ENCODE data around the gene C1orf198.

The C1orf198 gene

GRCh38 chr1:230877146-230877923, 9.0 kb upstream of the C1orf198 start:
- no peaks in the 10 kb centered on the region for H3K4me1 ChIP-seq (ENCODE audit: low read length)

DNA sequence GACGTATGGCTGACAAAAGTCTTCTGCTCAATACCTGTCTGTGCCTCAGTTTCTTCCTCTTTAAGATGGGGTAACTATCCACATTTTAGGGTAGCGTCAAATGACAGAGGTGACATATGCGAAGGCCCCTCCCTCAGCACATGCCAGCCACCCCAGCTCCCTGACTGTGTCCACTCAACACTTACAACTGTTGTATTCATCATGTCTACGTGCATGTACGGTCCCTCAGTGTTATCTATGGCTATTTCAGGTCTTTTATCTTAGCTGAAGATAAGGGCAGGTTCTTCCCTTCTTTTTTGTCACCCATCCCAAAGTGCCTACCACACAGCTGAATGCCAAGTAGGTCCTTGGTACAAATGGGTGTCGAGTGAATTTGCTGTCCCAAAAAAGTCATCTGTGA, 8.3 kb upstream of the C1orf198 start:
- Histone ChIP-seq H3K27me3 (ENCODE audit: low read depth, low read length) (peaks cover 41% of the 10 kb centered on the region), H3K79me2 (ENCODE audit: low read length) (no peaks in the 10 kb centered on the region), H3K4me3 (ENCODE audit: low read length) (no peak overlapping the region), H3K36me3 (replicated peaks; ENCODE audit: low read depth, low read length) (no peaks in the 10 kb centered on the region), H2AFZ (ENCODE audit: low read depth, low read length) (no peak overlapping the region), H3K4me2 (ENCODE audit: low read length) (no peak overlapping the region), H3K4me1 (ENCODE audit: low read length) (no peaks in the 10 kb centered on the region), H3K9ac (ENCODE audit: low read length) (no peak overlapping the region), H3K27ac (ENCODE audit: low read length) (no peak overlapping the region), H3K9me3 (ENCODE audit: insufficient read depth, low read length) (no peaks in the 10 kb centered on the region), H4K20me1 (ENCODE audit: insufficient read depth, low read length) (no peaks in the 10 kb centered on the region)
- TF ChIP-seq EZH2phosphoT487 (IDR thresholded peaks at IDR 0.05; ENCODE audit: low read depth) (no peak), CTCF (IDR thresholded peaks at IDR 0.05; ENCODE audit: low read depth, low read length) (no peak)

More at GRCh38 chr1:230877146-230877923, 9.0 kb upstream of the C1orf198 start:
- Histone ChIP-seq H3K27me3 (ENCODE audit: low read depth, low read length) (peaks cover 41% of the 10 kb centered on the region), H3K36me3 (replicated peaks; ENCODE audit: low read depth, low read length) (no peaks in the 10 kb centered on the region), H3K4me2 (ENCODE audit: low read length) (no peak overlapping the region), H3K27ac (ENCODE audit: low read length) (no peak overlapping the region), H3K9me3 (ENCODE audit: insufficient read depth, low read length) (no peaks in the 10 kb centered on the region), H3K4me3 (ENCODE audit: low read length) (no peak overlapping the region), H3K9ac (ENCODE audit: low read length) (no peak overlapping the region), H3K79me2 (ENCODE audit: low read length) (no peaks in the 10 kb centered on the region), H2AFZ (ENCODE audit: low read depth, low read length) (no peak overlapping the region), H4K20me1 (ENCODE audit: insufficient read depth, low read length) (no peaks in the 10 kb centered on the region)
- TF ChIP-seq EZH2phosphoT487 (IDR thresholded peaks at IDR 0.05; ENCODE audit: low read depth) (no peak), CTCF (IDR thresholded peaks at IDR 0.05; ENCODE audit: low read depth, low read length) (no peak)

DNA sequence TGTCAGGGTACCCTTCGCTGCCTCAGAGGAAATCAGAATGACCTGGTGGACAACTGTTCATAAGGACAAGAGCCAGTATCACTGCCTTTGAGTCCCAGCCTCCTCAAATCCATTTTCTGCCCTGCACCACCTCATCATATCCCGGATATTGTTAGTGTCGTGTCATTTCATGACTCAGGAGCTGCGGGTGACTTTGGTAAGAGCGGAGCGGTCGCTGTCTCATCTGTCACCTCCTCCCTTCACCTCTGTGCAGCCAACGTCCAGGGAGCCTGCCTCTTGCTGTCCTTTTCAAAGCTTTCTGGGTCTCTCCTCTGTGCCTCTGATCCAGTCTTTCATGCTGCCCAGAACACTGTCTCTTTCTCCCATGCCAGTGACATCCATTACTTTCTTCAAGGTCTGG, 7.0 kb upstream of the C1orf198 start:
- Histone ChIP-seq H3K9me3 (ENCODE audit: insufficient read depth, low read length) (no peaks in the 10 kb centered on the region), H3K4me3 (ENCODE audit: low read length) (no peak overlapping the region)
- no peak for TF ChIP-seq CTCF (IDR thresholded peaks at IDR 0.05; ENCODE audit: low read depth, low read length)
- TF ChIP-seq EZH2phosphoT487 (IDR thresholded peaks at IDR 0.05; ENCODE audit: low read depth), result no peak

GRCh38 chr1:230870916-230871315, 2.6 kb upstream of the C1orf198 start:
- peaks cover 10% of the 10 kb centered on the region; the same call in 1 of the 2 replicates for H3K4me1 ChIP-seq (ENCODE audit: low read length)
- TF ChIP-seq EZH2phosphoT487 (IDR thresholded peaks at IDR 0.05; ENCODE audit: low read depth), result no peak
- TF ChIP-seq CTCF (IDR thresholded peaks at IDR 0.05; ENCODE audit: low read depth, low read length), result no peak
- H3K27me3 ChIP-seq (ENCODE audit: low read depth, low read length), result peaks cover 28% of the 10 kb centered on the region
- no peak overlapping the region for H2AFZ ChIP-seq (ENCODE audit: low read depth, low read length)
- no peaks in the 10 kb centered on the region for H4K20me1 ChIP-seq (ENCODE audit: insufficient read depth, low read length)
- H3K79me2 ChIP-seq (ENCODE audit: low read length), result no peaks in the 10 kb centered on the region
- H3K27ac ChIP-seq (ENCODE audit: low read length), result no peak overlapping the region
- no peaks in the 10 kb centered on the region for H3K36me3 ChIP-seq (replicated peaks; ENCODE audit: low read depth, low read length)
- H3K9ac ChIP-seq (ENCODE audit: low read length), result no peak overlapping the region
- no peak overlapping the region for H3K4me2 ChIP-seq (ENCODE audit: low read length)
- no peak overlapping the region for H3K4me3 ChIP-seq (ENCODE audit: low read length)
- no peaks in the 10 kb centered on the region for H3K9me3 ChIP-seq (ENCODE audit: insufficient read depth, low read length)

More for the DNA sequence above, 7.0 kb upstream of the C1orf198 start:
- no peaks in the 10 kb centered on the region for H3K79me2 ChIP-seq (ENCODE audit: low read length)
- peaks cover 30% of the 10 kb centered on the region for H3K27me3 ChIP-seq (ENCODE audit: low read depth, low read length)
- H3K36me3 ChIP-seq (replicated peaks; ENCODE audit: low read depth, low read length), result no peaks in the 10 kb centered on the region
- H4K20me1 ChIP-seq (ENCODE audit: insufficient read depth, low read length), result no peaks in the 10 kb centered on the region
- no peaks in the 10 kb centered on the region for H3K4me1 ChIP-seq (ENCODE audit: low read length)
- no peak overlapping the region for H3K4me2 ChIP-seq (ENCODE audit: low read length)
- no peak overlapping the region for H3K9ac ChIP-seq (ENCODE audit: low read length)
- no peak overlapping the region for H2AFZ ChIP-seq (ENCODE audit: low read depth, low read length)
- no peak overlapping the region for H3K27ac ChIP-seq (ENCODE audit: low read length)
